HG03280 (cell line): Measurements from ENCODE around the gene GNG7.
"Not testable (repeated sequence)": the region's sequence is repeated elsewhere in the genome, so short reads cannot be mapped to it uniquely, and the experiment has no call there.

Source experiments
- ATAC-seq: cut with Tn5 transposase; IDR thresholded peaks from one replicate; pipeline ENCODE4 v1.9.1; 2021; ENCODE audit warnings: mild to moderate bottlenecking, moderate library complexity; ENCODE audit not compliant: unreplicated experiment

GNG7 gene

GRCh38 chr19:2556221-2557092, 146.0 kb downstream of the GNG7 start:
- no peak for ATAC-seq

GRCh38 chr19:2555422-2556220, 146.9 kb downstream of the GNG7 start:
- ATAC-seq = no peak

GRCh38 chr19:2554856-2555255, 147.6 kb downstream of the GNG7 start:
- no peak for ATAC-seq

GRCh38 chr19:2553510-2553909, 149.0 kb downstream of the GNG7 start:
- ATAC-seq = no peak

- peak; percentile 62 for ATAC-seq
Measured at GRCh38 chr19:2552859-2553258, 149.6 kb downstream of the GNG7 start.

GRCh38 chr19:2551864-2552185, 150.7 kb downstream of the GNG7 start:
- ATAC-seq = no peak

- ATAC-seq = no peak
Measured at GRCh38 chr19:2551172-2551863, 151.2 kb downstream of the GNG7 start.

- ATAC-seq = no peak
Measured at GRCh38 chr19:2550431-2551171, 151.9 kb downstream of the GNG7 start.

GRCh38 chr19:2549701-2550191, 152.7 kb downstream of the GNG7 start:
- no peak for ATAC-seq

- no peak for ATAC-seq
Measured at GRCh38 chr19:2548966-2549365, 153.5 kb downstream of the GNG7 start.

GRCh38 chr19:2547721-2548120, 154.8 kb downstream of the GNG7 start:
- ATAC-seq = no peak

GRCh38 chr19:2547033-2547680, 155.3 kb downstream of the GNG7 start:
- no peak for ATAC-seq

GRCh38 chr19:2546128-2547032, 156.1 kb downstream of the GNG7 start:
- no peak for ATAC-seq

- not testable (repeated sequence) for ATAC-seq
Measured at GRCh38 chr19:2545416-2546127, 156.9 kb downstream of the GNG7 start.

- ATAC-seq = no peak
Measured at GRCh38 chr19:2544576-2545415, 157.7 kb downstream of the GNG7 start.

GRCh38 chr19:2543463-2544442, 158.7 kb downstream of the GNG7 start:
- ATAC-seq = no peak
